HG02678 (cell line): ENCODE results near the gene GNAT3.

Source experiments
- ATAC-seq: cut with Tn5 transposase; IDR thresholded peaks from one replicate; pipeline ENCODE4 v1.9.1; 2021; ENCODE audit warnings: mild to moderate bottlenecking, moderate library complexity; ENCODE audit not compliant: unreplicated experiment

The GNAT3 gene

DNA sequence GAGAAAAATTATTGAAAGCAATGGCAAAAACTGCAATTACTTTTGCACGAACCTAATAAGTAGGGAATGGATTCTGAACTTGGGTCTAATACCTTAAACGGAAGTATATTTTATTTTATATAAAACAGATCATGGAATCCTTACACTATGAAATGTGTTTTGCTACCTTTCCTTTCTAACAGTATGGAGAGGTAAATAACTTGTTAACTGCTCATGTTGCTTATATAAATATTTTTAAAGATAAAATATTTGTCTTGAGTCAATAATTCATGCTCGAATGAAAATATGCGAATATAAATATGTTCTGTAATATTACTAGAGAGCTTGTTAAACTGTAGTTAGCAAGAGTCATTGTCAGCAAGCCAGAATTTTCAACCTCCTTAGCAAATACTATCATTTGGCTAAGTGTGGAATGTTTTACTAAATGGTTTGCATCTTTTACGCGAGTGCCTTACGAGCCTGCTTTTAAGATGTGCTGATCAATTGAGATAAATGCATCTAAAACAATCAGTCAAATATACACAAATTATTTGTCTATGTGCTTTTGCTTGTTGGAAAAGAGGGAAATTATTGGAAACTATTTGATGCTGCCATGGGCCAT is 5.9 kb downstream of the GNAT3 start:
- no peak for ATAC-seq

- no peak for ATAC-seq
Measured at GRCh38 chr7:80500325-80500724, 11.5 kb downstream of the GNAT3 start.

- no peak for ATAC-seq
Measured at GRCh38 chr7:80499350-80499953, 12.4 kb downstream of the GNAT3 start.

- ATAC-seq, result no peak
Measured at GRCh38 chr7:80498481-80499349, 13.1 kb downstream of the GNAT3 start.

DNA sequence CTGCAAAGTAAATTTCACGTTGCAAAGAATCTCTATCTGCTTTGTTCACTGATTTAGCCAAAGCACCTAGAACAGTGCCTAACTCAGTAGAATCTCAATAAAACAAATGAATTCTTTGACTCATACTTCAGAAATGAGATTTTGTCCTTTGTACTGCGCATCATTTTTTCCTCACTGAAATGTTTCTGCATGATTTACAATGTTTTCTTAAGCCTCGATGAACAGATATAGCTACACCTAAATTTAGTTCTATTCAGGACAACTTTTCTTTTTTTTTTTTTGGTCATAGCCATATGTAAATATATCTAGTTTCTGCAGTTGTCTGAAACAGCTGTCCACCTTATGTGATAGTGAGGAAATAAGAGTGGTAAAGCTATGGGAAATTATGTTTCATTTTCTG is 15.3 kb downstream of the GNAT3 start:
- ATAC-seq, result no peak

GRCh38 chr7:80493121-80493849 is 18.6 kb downstream of the GNAT3 start:
- no peak for ATAC-seq

DNA sequence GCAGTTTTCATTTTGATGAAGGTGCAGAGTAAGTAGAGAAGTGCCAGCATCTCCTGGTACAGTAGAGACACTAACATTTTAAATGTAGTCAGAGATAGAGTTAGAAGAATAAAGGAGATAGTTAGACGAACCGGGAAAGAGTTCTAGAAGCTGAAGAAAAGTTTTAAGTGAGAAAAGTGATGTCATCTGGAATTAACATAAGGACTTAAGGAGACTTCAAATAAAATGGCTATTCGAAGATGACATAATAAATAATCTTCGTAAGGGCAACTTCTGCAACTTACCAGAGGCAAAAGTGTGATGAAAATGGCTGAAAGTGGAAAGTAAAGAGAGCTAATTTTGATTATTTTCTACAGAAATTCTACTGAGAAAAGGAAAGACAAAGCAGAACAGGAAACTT is 20.4 kb downstream of the GNAT3 start:
- no peak for ATAC-seq

DNA sequence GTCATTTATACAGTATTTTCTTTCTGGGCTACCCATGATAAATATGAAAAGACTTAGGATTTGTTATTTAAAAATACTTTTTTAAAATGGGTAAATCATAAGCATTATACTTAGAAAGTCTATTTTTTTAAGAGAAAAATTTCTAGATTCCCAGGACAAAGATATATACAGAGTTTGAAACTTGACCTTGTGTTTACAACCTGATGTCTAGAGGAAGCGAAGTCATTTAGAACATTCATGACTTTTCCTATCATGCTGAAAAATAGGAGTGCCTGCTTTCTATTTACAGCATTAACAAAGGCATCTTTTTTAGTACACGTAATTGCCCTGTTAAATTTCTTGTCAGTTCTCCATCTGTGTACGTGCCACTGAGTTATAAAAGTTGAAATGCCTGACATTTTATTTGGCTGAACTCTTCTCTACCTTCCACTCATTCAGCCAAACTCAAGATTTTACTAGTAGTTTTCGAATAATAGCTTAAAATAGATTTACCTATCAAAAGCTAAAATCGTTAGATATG is 23.0 kb downstream of the GNAT3 start:
- no peak for ATAC-seq

DNA sequence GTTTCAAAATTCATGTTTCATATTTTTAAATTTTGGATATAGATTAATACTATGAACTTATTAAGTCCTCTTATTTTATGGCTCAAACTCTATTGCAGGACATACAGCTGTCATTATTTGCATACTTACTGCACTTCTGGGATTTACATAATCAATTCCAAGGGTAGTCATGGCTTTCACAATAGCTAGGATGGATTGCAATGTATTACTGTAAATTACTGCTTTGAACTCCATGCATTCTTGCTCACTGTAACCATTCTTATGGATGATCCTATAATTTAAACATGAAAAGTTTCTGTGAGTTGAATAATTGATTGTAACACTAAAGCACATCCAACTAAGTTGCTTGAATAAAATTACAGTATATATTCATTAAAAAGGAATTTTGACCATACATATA is 23.5 kb downstream of the GNAT3 start:
- no peak for ATAC-seq

DNA sequence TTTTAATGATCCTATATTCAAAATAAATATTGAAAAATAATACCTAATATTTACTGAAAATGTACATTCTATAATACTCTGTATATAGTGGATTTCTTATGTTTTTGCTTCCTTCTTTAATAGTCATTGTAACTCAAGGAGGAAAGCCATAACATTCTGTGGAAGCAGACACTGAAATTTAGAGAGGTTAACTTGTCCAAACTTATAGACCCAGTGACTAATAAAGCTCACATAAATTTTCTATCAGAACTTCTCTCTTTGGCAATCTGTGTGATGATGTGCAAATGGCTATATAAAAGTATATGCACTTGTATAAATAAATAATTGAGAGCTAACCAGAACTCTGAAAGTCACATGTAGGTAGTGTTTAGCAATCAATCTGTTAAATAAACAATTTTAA is 26.1 kb downstream of the GNAT3 start:
- no peak for ATAC-seq

- no peak for ATAC-seq
Measured at GRCh38 chr7:80482950-80483349, 28.9 kb downstream of the GNAT3 start.

GRCh38 chr7:80481196-80481884 is 30.5 kb downstream of the GNAT3 start:
- no peak for ATAC-seq

GRCh38 chr7:80480566-80480965 is 31.3 kb downstream of the GNAT3 start:
- no peak for ATAC-seq

DNA sequence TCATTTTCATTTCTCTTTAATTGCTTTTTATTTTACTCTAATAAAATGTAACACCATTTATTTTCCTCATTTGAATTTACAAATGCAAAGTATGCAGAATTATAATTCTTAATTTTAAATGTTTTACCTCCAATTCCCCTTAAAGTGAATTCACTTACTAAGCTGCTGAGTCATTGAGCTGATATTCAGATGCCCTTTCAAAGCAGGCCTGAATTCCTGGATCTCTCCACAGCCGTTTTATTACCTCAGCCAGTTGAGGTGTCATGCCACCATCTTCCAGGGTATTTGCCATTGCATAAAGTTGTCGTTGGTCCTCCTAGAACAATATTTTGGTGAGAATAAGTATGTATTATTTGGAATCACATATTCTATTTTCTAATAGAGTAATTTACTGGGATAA is 33.2 kb downstream of the GNAT3 start:
- ATAC-seq, result no peak

DNA sequence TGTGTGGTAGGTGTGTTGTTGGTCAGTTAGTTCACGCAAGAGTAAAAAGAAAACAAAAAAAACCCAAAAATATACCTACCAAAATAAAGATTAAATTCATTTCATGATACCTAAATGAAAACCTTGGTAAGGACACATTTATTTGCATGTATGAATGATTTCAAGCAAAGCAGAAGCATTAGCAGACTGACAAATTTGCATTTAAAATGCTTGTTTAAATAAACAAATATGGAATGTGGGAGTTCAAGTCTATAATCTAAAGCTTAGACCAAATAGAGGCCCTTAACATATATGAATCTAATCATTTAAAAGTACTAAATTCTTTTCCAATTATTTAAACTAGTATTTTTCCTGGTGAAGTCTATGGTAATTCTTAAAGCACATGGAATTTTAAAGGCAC is 35.8 kb downstream of the GNAT3 start:
- no peak for ATAC-seq

DNA sequence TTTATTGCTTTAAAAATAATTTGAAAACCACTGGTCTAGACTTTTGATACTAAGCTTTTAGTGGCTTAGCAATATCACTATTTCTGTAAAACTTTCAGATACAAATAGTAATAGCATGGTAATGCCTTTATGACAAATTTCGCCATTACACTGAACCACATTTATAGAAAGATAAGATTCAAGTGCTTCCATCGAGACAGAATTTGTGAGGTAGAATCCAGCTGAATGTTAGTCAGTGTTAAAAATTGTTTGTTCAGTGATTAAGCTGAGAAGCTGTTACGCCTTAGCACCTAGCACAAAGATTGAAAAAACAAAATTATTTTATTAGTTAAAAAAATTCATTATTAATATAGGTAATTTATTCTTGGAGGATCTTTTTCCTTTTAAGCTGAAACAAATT is 36.5 kb downstream of the GNAT3 start:
- ATAC-seq, result no peak

DNA sequence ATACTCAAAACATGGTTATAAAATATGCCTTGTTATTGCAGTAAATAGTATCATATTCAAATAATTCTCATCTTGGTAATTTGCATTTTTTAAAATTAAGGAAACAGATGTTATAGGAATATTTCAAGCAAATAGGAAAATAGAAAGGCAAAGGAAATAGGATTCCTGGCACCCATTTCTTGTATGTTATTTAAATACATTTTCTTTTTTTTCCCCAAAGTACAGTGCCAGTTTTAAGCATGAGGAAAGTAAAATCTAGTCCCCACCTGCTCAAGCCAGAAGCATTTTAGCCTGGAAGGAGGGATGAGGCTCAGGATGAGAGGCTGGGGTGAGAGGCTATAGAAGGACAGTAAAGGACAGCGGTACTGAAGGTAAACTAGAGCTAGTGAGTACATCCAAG is 38.1 kb downstream of the GNAT3 start:
- ATAC-seq, result no peak

DNA sequence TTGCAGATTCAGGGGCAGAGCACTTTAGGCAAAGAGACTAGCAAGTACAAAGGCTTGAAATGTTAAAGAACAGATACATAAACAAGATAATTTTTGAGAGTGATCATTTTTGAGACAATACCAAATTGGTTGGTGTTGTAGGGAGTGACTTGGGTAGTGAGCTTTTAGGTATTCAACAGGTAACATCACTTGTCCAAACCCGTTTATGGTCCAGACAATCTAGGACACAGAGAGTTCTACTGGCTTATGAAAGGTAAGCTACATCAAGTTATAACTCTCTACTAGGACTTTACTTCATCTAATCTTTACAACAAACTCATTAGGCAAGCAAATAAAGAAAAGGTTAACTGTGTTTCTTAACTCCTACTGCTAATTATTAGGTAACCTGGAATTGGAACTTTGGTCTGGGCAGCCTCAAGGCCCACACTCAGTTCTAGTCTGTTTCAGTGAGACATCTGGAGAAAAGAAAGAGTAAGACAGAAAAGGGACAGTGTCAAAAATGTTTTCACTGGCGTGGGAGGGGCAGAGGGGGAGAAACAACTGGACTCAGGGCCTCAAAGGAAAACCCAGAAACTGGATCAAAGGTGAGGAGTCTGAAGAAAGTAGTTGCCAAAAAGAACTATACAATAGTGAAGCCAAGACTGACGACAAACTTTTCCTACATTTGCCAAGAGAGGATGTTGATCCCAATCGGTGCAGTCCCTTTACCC is 39.2 kb downstream of the GNAT3 start:
- no peak for ATAC-seq

GRCh38 chr7:80468931-80469714 is 42.7 kb downstream of the GNAT3 start:
- ATAC-seq, result no peak
